Stimulated activated CD8-positive, alpha-beta memory T cell treated with anti-CD3 and anti-CD28 coated beads, Interleukin-12 subunit alpha, Interleukin-12 subunit beta, amount 100 ng/mL, for 1 hour (primary cell): Measurements from ENCODE around the gene INVS.
"Not testable (repeated sequence)": the region's sequence is repeated elsewhere in the genome, so short reads cannot be mapped to it uniquely, and the experiment has no call there.

Experiments used
- DNase-seq: peaks from one replicate; pipeline ENCODE4 v3.0.0-alpha.2; 2020; ENCODE audit warnings: low read depth

The INVS gene

DNA sequence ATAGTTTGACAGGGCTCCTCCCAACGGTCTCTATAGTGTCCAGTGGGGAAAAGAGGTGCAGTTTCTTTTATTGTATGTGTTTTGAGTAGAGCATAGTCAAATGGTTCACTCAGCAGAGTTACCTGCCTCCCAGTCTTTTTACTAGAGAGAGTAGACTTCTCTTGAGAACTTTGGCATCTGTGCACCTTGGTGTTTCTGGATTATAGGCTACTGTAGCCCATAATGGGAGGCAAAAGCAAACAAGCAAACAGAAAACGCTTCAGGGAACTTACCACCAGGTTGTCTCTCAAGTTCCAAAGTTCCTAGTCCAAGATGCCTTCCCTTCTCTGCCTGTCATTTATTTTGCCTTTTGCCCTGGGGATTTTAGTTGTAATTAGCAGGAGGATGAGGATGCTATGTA lies 26.2 kb downstream of the INVS start:
- no peak for DNase-seq

DNA sequence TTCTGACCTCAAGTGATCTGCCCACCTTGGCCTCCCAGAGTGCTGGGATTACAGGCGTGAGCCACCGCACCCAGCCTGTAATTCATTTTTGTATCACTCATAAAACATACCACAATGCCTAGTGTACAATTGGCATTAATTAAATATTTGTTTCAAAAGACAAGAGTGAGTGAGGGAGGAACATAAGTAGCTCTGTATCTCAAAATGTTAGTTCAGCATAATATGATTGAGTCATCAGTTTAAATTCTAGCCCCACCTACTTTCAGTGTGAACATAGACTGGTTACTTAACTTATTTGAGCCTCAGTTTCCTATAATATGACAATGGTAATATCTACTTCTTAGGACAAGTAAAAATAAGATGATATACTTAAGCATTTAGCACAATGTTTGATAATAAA lies 26.9 kb downstream of the INVS start:
- DNase-seq, result no peak

DNA sequence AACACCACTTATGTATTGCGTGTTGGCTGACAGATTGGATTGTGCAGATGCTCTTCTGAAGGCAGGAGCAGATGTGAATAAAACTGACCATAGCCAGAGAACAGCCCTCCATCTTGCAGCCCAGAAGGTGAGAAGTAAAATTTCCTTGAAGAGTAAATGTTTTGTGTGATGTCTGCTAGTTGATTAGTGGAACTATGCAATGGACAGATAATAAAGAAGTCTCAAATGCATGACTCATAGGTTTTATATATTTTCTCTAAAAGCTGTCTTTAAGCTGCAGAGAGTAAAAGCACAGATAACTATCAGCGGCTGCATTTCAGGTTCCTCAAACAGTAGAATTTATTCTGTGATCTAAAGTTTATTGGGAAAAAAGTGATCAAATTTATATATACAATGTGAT lies 27.4 kb downstream of the INVS start:
- no peak for DNase-seq

DNA sequence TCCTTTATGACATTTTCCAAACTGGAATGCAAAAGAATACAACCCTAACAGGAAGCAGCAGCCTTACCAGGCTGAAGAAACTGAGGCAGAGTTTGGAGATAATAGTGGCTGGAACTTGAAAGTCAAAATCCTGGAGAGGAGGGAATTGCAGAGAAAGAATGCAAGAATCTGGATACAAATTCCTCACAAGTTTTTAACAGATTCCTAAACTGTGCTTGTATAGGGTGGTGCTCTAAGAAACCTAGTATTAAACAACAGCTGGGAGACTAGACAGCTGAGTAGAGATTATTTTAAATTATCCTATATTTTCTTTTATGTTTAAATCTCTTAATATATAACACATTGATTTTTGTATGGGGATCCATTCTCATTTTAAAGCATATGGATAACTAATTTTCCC lies 30.7 kb downstream of the INVS start:
- no peak for DNase-seq

DNA sequence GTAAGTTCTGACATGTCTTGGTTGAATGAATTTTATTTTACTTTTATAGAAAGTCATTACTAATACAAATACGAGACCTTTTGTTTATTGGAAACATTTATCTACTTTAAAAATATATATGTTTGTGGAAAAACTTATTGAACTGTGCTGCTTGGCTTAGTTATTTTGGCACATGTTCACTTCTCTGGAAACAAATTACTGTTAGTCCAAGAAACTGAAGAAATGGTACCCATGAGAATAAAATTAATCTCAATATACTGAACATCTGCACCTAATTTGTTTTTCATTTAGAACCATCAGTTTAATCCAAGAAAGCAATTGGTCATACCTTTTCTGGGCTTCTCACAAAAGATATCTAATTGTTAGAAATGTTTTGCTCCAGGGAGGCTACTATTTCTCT lies 32.2 kb downstream of the INVS start:
- no peak for DNase-seq

DNA sequence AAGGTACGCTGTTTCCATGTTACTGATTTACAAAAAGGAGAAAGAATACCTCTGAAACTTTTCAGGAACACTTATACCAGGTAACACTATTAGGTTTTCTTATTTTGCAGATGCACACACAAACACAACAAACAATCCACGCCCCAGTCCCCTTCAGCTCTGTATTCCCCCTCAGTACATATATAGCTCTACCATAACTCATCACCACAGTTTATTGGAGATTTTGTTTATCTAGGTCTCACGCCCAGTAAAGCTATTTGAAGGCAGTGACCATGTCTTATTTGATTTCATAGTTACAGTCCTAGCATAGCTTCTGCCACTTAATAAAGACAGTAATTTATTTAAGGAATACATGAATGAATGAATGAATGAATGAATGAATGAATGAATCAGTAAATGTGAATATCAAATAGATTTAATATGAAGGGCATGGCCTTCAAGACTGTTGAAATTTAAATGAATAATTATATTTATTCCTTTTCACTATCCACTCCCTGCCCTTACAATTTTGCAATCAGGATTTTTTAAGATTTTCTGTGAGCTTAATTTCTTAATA lies 32.9 kb downstream of the INVS start:
- DNase-seq, result no peak

DNA sequence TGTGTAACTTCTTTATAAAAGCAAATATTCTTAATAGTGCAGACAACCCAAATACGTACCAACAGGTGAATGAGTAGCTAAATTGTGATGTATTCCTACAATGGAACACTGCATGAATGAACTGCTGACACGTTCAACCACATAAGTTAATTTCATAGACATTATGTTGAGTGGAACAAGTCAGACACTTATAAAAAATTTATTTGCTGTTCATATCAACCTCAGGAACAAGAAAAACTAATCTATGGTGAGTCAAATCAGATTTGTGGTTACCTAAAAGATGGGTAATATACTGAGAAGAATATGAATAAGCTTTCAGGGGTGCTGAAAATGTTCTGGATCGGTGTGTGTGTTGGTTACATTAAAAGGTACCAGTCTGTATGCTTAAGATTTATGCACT lies 35.7 kb downstream of the INVS start:
- no peak for DNase-seq

DNA sequence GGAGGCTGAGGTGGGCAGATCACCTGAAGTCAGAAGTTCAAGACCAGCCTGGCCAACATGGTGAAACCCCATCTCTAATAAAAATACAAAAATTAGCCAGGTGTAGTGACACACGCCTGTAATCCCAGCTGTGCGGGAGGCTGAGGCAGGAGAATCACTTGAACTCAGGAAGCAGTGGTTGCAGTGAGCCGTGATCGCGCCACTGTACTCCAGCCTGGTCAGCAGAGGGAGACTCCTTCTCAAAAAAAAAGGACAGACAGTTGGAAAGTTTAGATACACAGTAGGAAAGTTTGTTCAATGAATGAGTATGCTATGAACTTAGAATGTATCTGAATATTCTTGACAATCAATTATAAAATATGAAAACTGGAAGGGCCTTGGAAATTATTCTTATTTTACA lies 37.8 kb downstream of the INVS start:
- not testable (repeated sequence) for DNase-seq

DNA sequence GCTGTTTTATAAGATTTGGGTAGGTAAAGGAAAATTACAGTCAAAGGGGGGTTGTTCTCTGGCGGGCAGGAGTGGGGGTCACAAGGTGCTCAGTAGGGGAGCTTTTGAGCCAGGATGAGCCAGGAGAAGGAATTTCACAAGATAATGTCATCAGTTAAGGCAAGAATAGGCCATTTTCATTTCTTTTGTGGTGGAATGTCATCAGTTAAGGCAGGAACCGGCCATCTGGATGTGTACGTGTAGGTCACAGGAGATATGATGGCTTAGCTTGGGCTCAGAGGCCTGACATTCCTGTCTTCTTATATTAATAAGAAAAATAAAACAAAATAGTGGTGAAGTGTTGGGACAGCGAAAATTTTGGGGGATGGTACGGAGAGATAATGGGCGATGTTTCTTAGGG lies 41.3 kb downstream of the INVS start:
- not testable (repeated sequence) for DNase-seq

DNA sequence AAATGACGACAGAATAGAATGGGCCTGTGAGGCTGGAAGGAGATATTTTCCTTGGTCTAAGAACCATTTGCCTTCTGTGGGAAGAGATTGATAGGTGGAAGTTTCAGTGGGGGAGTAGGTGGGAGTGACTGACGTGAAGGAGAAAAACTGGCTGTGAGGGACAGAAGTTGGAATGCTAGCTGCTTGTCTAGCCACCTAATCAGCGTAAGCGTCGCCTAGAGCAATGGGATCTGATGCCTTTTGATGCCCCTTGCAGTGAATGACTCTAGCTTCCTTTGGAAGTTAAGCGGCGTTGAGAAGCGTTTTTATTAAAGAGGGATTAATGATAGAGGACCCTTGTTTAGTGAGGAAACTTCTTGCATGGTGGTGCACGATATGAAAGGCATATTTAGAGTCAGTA lies 42.8 kb downstream of the INVS start:
- not testable (repeated sequence) for DNase-seq

DNA sequence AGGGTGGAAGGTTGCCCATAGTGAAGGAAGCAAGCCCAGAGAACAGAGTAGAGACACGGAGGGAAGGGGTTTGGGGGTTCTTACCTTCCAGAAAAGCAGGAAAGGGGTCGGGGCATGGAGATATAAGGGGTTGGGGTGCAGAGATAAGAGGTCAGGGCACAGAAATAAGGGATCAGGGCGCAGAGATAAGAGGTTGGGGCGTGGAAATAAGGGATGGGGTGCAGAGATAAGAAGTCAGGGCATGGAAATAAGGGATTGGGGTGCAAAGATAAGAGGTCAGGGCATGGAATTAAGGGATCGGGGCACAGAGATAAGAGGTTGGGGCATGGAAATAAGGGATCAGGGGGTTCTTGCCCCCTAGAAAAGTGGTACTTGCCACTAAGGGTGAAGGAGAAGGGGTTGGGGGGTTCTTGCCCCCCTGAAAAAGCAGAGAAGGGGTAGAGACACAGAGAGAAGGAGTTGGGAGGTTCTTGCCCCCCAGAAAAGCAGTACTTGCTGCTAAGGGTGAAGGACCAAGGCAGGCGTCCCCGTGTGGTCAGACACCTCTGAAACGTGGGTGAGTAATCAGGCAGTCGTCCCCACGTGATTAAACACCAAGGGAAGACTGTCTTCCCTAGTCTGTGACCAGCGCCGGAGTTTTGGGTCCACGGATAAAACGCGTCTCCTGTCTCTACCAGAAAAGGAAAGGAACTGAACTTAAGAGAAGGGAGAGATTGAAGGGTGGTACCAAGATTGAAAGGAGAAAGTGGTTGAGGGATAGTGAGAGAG lies 46.3 kb downstream of the INVS start:
- DNase-seq, result not testable (repeated sequence)

DNA sequence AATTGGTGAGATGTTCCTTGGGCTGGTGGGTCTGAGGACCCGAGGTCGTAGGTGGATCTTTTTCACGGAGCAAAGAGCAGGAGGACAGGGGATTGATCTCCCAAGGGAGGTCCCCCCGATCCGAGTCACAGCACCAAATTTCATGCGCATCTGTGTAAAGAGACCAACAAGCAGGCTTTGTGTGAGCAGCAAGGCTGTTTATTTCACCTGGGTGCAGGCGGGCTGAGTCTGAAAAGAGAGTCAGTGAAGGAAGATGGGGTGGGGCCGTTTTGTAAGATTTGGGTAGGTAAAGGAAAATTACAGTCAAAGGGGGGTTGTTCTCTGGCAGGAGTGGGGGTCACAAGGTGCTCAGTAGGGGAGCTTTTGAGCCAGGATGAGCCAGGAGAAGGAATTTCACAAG lies 46.9 kb downstream of the INVS start:
- not testable (repeated sequence) for DNase-seq

DNA sequence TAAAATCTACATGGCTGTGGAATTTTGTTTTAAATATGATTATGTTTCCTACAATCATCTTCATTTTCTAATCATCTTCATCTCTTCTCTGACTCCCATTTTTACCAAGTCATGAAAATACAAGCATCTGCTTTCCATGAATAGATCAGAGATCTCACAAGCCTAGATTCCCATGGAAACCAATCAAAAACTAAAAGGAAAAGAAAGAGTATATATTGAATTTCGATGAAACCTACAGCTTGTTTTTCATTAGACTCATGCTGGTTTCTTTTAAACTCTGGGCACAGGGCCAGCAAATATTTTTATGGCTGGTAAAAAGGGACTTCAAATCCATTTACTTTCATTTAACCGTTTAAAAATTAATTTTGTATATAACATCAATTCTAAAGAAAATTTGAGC lies 51.2 kb downstream of the INVS start:
- no peak for DNase-seq

DNA sequence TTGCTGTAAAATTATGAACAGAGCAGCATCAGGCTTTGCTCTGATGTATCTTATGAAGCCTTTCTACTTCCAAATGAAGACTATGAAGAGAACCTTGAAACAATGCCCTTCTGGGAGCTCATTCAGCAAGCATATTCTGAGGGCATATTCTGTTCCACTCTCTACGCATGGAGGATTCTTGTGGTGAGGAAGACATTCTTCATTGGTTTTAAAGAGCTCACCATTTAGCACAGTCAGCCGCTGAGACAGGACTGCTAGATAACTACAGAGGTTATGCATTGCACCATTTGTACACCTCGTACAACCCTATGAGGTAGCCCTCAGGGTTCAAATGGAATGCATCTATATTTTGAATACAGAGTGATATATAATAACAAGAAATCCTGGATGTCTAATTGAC lies 61.0 kb downstream of the INVS start:
- no peak for DNase-seq

DNA sequence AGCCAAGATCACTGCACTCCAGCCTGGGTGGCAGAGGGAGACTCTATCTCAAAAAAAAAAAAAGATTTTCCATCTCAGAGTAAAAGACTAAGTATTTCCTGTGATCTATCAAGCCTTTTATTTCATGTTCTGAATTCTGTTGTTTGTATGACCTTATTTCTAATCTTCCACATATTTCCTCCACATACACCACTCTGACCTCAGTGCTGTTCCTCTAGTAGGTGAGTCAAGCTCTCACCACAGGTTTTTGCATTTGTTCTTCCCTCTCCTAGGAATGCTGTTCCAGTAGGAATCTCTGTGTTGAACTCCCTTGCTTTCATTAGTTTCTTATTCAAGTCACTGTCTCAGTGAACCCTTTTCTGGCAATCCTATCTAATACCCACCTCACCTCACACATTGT lies 68.1 kb downstream of the INVS start:
- no peak for DNase-seq

DNA sequence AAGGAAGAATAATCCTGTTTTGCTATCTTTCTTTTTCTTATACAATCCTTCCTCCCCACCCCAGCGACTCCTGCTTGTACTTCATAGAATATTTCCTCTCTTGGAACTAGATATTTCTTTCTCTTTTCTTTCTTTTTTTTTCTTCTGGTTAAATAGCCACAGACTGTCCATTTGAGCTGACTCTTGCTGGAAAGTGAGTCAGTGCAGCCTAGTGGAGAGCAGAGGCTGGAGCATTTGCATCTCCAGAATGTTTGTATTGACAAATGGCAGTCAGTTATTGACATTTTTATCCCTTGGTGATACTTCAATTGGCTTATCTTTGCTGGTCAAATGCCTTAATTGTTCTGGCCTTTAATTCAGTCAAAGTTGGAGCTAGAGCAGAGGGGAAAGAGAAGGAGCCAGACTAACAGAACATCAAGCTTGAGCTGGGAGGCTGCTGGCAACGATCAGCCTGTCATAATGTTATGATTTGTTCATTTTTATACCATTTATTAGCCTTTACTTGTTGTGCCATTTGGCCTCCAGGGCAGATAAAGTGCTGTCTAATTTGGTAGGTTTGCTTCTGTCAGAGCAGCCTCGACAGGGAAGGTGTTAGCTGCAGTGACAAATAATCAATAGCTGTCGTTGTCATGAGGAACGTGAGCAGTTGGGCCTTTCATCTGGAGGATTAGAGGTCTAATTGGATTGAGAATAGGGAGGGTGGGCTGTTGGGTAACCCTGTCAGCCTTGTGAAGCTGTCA lies 69.0 kb downstream of the INVS start:
- DNase-seq, result no peak

DNA sequence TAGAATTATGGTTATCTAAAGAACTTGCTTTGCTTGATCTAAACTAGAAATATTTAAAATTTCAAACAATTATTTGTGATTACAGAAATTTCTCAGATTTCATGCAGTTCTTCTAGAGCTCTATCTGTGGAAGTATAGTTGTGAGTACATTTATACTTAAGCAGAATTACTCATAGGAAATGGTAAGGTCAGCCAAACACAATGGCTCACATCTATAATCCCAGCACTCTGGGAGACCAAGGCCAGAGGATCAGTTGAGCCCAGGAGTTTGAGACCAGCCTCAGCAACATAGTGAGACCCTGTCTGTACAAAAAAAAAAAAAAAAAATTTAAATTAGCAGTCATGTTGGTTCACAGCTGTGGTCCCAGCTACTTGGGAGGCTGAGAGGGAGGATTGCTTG lies 71.0 kb downstream of the INVS start:
- DNase-seq, result no peak

DNA sequence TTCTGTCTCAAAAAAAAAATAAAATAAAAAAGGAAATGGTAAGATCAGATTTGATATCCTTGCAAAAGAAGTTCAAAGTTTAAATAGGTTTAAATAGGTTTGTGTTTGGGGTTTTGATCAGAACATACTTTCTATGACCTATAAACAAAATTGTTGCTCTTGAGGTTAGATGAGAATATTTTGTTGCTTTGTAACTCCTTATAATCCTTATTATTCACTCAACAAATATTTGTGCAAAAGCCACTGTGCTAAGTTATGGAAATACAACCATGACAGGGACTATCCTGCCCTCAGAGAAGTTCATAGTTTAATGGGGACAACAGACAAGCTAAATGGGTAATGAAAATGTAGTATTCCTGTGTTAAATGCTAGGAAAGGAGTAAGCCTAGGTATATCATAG lies 71.5 kb downstream of the INVS start:
- DNase-seq, result no peak

DNA sequence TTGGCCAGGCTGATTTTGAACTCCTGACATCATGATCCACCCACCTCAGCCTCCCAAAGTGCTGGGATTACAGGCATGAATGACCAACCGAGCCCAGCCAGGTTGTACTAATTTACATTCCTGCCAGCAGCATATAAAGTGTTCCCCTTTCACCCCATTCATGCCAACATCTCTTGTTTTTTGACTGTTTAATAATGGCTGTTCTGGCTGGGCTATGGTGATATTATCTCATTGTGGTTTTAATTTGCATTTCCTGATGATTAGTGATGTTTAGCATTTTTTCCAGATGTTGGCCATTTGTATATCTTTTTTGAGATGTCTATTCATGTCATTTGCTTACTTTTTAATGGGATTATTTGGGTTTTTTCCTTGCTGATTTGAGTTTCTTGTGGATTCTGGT lies 87.3 kb downstream of the INVS start:
- DNase-seq, result no peak

DNA sequence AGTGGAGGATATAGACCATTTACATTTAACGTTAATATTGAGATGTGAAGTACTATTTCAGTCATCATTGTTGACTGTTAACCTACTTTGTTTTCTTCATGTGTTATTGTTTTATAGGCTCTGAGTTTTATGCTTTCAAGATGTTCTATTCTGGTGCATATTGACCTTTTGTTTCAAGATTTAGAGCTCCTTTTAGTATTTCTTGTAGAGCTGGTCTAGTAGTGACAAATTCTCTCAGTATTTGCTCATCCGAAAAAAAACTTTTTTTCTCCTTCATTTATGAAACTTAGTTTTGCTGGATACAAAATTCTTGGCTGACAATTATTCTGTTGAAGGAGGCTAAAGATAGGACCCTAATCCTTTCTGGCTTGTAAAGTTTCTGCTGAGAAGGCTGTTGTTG lies 91.3 kb downstream of the INVS start:
- no peak for DNase-seq

DNA sequence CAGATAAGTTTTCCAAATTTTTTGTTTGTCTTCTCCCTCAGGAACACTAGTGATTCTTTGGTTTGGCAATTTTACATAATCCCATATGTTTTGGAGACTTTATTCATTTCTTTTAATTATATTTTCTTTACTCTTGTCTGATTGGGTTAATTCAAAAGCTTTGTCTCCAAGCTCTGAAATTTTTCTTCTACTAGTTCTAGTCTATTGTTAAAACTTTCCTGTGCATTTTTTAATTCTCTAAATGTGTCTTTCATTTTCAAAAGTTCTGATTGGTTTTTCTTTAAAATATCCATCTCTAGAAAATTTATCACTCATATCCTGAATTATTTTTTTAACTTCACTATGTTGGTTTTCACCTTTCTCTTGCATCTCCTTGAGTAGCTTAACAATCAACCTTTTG lies 92.2 kb downstream of the INVS start:
- no peak for DNase-seq

DNA sequence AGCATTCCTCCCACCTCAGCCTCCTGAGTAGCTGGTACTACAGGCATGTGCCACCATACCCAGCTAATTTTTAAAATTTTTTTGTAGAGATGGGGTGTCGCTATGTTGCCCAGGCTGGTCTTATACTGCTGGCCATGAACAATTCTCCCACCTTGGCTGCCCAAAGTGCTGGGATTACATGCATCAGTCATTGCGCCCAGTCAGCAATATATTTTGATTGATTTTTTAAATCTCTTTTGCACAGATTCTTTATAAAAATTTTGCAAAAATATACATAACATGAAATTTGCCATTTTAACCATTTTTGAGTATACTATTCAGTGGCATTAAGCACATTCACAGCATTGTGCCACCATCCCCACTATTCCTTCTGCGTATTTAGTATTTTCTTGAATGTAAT lies 94.0 kb downstream of the INVS start:
- no peak for DNase-seq

DNA sequence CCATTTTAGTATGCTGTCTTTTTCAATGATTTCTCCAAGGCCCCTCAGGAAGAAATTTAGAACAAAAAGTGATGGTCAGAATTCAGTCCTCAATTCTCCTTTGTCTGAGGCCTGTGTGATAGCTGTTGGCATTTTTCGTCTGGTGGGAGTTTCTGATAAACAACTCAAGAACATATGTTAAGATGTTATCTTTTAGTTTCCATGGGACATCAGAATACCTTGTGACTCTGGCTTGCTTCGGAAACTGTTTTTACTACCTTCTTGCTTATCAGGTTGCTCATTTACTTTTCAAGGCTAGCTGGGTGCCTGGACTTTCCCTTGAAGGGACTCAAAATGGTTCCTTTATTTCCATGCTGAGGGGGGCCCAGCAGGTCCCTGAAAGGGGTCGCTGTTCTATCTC lies 97.2 kb downstream of the INVS start:
- DNase-seq, result no peak

DNA sequence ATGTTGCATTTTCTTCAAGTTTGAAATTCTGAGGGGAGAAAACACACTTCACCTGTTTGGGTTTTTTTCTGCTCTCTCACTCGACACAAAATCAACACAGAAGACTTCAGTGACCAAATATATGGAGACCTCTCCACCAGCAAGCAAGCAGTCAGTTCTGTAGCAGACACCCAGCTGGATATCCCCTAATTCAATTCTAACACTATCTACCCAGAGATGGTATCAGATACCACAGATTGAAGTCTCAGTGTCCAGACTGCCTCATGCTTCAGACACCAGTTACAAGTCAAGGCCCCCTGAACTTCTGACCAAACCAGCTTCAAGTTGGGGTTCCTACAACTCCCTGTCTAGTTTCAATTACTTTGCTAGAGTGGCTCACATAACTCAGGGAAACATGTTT lies 97.8 kb downstream of the INVS start:
- DNase-seq, result no peak
